Fibroblast of gingiva (primary cell): ENCODE measurements around the gene GNAZ.

Experiments
- DNase-seq: peaks from one replicate; pipeline ENCODE4 v3.0.0-alpha.2; 2011; ENCODE audit warnings: low read depth

The GNAZ gene

GRCh38 chr22:23106906-23107367 lies 36.6 kb downstream of the GNAZ start:
- no peak for DNase-seq

DNA sequence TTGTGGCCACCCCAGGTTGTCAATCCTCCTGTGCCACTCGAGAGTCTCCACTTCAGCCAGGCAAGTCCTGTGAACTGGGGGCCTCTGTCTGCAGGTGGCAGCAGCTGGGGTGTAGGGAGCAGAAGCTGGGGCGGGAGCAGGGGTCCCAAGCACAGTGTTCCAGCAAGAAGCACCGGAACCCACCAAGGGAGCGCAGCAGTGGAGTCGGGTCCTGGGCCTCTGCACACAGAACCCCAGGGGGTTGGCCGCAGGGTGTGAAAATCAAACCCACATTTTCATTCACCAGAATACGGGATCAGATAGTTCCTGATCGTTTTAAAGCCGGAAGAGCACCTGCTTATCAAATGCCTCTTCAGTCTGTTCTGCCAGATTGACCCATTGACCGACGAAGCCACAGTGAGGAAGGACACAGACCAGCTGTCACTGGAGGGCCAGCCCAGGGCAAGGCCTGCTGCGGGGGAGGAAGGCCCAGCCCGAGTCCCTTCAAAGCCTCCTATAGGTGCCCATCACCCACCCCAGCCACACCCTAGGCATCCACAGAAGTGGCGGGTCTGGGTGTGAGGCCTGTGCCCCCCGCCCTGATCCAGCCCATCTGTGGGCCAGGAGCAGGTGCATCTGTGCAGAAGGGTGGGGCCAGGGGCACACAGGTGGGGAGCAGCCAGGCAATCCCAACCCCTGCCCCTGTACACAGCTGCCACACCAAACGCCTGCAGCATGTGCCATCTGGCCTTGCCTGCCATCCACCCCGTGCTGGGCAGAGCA lies 37.3 kb downstream of the GNAZ start:
- no peak for DNase-seq

- DNase-seq = no peak
Measured at GRCh38 chr22:23108249-23109078, 38.1 kb downstream of the GNAZ start.

DNA sequence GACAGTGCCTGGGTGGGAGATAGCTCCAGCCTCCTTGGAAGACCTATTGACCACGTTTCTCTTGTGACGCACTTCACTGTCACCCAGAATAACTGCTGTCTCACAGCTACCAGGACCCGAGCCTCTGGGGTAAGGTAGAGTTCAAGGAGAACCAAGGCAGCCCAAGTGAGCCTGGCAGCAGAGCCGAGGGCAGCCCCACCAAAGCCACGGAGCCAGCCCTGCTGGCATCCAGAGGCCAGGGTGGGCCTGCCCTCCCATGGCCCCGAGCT lies 38.7 kb downstream of the GNAZ start:
- no peak for DNase-seq

DNA sequence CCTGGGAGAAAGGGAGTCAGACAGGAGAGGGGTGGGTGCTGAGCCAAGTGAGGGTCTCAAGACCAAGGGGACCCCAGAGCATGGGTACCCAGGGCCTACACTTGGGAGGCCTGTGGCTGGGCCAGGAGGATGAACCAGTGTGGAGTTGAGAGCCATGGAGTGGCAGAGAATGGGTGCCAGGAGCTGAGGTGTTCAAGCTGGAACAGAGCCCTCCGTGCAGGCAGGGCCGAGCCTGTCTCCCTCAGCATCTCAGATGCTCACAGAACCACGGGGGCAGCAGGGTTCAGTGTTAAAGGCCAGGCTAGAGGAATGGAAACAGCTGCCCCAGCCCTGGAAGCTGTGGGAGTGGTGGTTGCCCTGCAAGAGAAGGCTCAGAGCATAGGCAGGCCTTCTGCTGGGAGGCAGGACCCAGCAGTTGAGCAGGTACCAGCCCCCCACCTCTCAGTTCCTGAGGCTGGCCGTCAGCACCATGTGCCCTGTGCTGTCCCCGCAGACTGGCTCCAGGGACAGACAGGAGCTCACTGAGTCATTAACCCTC lies 39.2 kb downstream of the GNAZ start:
- DNase-seq = no peak

DNA sequence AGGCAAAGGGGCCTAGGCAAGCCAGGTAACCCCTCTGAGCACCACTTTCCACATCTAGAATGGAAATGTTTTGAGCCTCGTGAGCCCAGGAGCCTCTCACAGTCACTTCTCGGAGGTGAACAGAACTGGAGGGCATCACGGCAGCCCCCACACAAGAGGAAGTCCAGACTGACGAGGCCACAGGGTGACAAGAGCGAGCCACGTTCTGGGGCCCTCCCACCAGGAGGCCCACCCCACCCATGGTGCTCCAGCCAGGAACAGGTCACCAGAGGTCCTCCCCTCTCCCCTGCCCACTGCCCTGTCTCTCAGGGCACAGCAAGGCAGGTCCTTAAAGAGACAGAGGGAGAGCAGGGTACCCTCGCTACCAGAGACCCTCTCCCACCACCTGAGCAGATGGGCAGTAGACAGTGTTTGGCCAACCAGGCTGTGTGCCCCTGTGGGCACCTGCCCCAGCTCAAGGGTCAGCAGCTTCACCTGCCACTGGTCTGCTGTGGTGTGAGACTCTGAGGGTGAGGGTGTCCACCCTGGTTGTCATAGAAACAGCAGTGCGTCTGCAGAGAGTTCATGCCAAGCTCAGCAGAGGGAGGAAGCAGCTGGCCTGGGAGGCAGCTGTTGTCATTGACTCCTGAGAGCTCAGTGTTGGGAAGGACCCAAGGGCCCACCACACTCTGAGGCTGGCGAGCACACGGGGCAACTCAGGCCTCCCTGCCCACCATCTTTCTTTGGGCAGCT lies 40.0 kb downstream of the GNAZ start:
- no peak for DNase-seq

GRCh38 chr22:23110922-23111527 lies 40.7 kb downstream of the GNAZ start:
- DNase-seq = no peak

- no peak for DNase-seq
Measured at GRCh38 chr22:23112472-23113012, 42.2 kb downstream of the GNAZ start.

GRCh38 chr22:23113067-23113846 lies 42.9 kb downstream of the GNAZ start:
- peak; percentile 42 for DNase-seq

- DNase-seq = no peak
Measured at GRCh38 chr22:23113847-23114720, 43.8 kb downstream of the GNAZ start.

DNA sequence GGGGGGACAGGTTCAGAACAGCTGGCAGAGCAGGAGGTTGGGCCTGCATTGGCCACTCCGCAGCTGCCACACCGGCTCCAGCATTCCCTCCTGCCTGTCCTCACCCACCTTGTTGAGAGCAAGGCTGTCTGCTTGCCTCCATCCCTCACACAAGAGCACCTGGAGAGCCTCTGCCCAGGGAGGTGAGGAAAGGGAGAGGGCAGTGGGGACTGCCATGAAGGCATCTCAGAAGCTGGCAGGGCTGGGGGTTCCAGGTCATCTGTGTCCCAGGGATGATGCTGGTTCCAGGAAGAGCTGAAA lies 44.4 kb downstream of the GNAZ start:
- DNase-seq = no peak

GRCh38 chr22:23115369-23115768 lies 45.0 kb downstream of the GNAZ start:
- DNase-seq = no peak

DNA sequence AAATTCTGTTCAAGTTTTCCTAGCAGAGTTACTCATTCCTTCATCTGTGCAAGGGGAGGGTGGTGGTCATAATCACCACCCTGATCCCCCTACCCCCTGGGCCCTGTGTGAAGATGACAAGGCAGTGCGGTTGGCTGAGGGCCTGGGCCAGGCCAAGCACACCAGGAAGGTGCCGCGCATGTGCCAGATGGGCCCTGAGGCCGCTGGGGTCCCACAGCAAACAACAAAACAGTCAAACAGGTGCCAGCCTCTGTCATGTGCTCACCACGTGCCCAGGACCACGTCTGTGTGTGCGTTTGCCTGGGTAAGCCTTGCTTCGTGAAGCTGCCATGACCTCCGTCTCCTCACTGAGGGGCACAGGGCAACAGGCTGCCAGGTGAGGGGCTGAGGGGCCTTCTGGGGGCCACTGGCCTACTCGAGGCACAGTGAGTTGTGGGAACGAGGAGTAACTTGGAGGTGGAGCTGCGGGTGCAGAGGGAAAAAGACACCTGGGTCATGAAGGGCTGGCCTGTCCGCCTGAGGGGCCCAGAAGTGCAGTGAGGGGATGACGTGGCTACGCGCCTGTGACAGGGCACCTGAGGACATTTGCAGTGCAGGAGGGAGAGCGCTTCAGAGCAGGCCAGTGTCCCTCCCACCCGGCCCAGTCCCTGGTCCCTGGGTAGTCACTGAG lies 45.6 kb downstream of the GNAZ start:
- DNase-seq = no peak

- no peak for DNase-seq
Measured at GRCh38 chr22:23116506-23117263, 46.4 kb downstream of the GNAZ start.

DNA sequence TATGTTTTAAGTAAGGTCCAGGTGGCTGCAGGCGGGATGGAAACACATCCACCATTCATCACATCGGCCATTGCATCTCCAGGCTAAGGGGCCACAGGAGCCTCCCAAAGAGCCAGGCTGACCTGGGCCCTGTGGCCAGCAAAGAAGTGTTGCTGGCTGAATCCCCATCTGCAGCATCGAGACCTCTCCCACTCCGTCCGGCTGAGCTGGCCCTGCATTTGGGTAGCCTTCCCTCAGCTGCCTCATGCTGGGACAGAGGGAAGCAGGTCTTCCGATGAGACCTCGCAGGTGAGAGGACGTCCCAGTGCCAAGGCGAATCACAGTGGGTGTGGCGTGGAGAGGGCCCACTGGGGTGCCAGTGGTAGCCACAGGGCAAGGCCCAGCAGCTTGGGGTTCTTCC lies 47.0 kb downstream of the GNAZ start:
- no peak for DNase-seq

- no peak for DNase-seq
Measured at GRCh38 chr22:23117891-23118646, 47.8 kb downstream of the GNAZ start.

DNA sequence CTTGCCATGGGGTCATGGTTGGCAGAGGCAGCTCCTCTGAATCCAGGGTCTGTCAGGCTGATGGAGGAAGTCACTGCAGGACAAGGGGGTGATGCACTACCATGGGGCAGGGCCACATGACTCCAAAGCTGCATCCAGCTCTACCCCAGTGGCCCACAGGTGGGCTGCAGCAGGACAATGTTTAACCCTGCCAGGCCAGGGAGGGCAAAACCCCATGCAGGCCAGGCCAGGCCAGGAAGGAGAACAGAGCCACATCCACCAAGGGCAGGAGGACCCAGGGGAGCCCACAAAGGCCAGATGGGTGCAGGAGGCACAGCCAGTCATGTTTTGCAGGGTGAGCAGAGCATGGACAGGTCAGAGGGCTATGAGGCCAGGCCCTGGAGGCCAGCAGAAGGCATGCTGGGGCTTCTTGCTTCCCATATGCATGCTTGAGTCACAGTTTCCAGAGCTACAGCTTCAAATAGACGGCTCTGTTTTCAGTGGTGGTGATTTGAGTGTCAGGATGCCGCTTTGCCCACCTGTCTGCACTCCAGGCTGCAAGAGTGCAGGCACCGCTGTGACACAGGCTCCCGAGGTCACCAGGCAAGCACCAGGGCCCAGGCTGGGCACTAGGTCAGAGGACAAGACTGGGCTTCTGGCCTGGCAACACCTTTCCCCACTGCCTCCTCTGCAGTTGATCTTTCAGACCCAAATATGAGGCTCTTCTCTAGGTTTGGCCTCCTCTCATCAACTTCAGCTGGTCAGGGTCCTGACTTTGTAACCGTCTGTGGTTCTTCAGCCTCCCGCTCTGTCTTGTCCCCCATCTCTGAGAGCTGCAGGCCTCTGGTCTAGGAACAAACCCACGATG lies 48.6 kb downstream of the GNAZ start:
- DNase-seq = no peak
